GM23338 (cell line): ENCODE measurements around the gene VSIR. TPM values are rescaled to one million over a fixed set of nuclear protein-coding genes. Genes with fewer than 3 reads are reported as not detected.

Source experiments
- ATAC-seq: fragments of 200-7000 bp; cut with Tn5 transposase; 3 replicates; pipeline ENCODE4 v1.9.1; 2020
- DNase-seq: peaks from one replicate; pipeline ENCODE4 v3.0.0-alpha.2; 2015; ENCODE audit warnings: low spot score
- H2AFZ ChIP-seq: fragments of 200-600 bp; sonication (generic); 2 replicates; pipeline ENCODE4 v1.8.0; 2016; ENCODE audit warnings: antibody characterized with exemption, mild to moderate bottlenecking, moderate library complexity
- H3F3A ChIP-seq: fragments of 200-600 bp; sonication (generic); replicated peaks from 2 replicates; pipeline ENCODE4 v1.8.0; 2017; ENCODE audit warnings: antibody characterized with exemption, mixed run types, low read depth
- H3K27ac ChIP-seq: fragments of 200-600 bp; sonication (generic); 2 replicates; pipeline ENCODE4 v1.6.1; 2016; ENCODE audit warnings: low read depth
- H3K27me3 ChIP-seq: fragments of 200-600 bp; sonication (generic); 2 replicates; pipeline ENCODE4 v1.8.0; 2016; ENCODE audit warnings: mild to moderate bottlenecking, mixed run types, moderate library complexity; ENCODE audit not compliant: insufficient read depth
- H3K36me3 ChIP-seq: fragments of 200-600 bp; sonication (generic); 2 replicates; pipeline ENCODE4 v1.8.0; 2016; ENCODE audit warnings: mild to moderate bottlenecking; ENCODE audit not compliant: insufficient read depth
- H3K4me1 ChIP-seq: fragments of 200-600 bp; sonication (generic); 2 replicates; pipeline ENCODE4 v1.8.0; 2016; ENCODE audit warnings: mild to moderate bottlenecking, moderate library complexity; ENCODE audit not compliant: insufficient read depth
- H3K4me2 ChIP-seq: fragments of 200-600 bp; sonication (generic); 2 replicates; pipeline ENCODE4 v1.7.1; 2017; ENCODE audit warnings: mixed run types
- H3K4me3 ChIP-seq: fragments of 200-600 bp; sonication (generic); 2 replicates; pipeline ENCODE4 v1.6.1; 2016; ENCODE audit warnings: mixed run types
- H3K79me2 ChIP-seq: fragments of 200-600 bp; sonication (generic); replicated peaks from 2 replicates; pipeline ENCODE4 v1.8.0; 2017; ENCODE audit warnings: mild to moderate bottlenecking; ENCODE audit not compliant: insufficient read depth
- H3K9me2 ChIP-seq: fragments of 200-600 bp; sonication (generic); 2 replicates; pipeline ENCODE4 v1.8.0; 2017; ENCODE audit not compliant: insufficient read depth
- H4K20me1 ChIP-seq: fragments of 200-600 bp; sonication (generic); replicated peaks from 2 replicates; pipeline ENCODE4 v1.8.0; 2017; ENCODE audit warnings: mild to moderate bottlenecking; ENCODE audit not compliant: insufficient read depth
- H3K27ac Mint-ChIP-seq: 2 replicates; pipeline ENCODE4 v1.8.0; 2020; ENCODE audit warnings: inconsistent platforms, mild to moderate bottlenecking, moderate library complexity, mixed read lengths
- H3K27me3 Mint-ChIP-seq: 3 replicates; pipeline ENCODE4 v1.8.0; 2022; ENCODE audit warnings: low read depth, mild to moderate bottlenecking, moderate library complexity, mixed read lengths, inconsistent platforms; ENCODE audit not compliant: insufficient read depth, poor library complexity
- H3K36me3 Mint-ChIP-seq: 3 replicates; pipeline ENCODE4 v1.8.0; 2021; ENCODE audit warnings: low read depth, mild to moderate bottlenecking, inconsistent platforms, moderate library complexity, mixed read lengths
- H3K4me1 Mint-ChIP-seq: 3 replicates; pipeline ENCODE4 v1.8.0; 2020; ENCODE audit warnings: mild to moderate bottlenecking, inconsistent platforms, mixed read lengths
- H3K4me3 Mint-ChIP-seq: 3 replicates; pipeline ENCODE4 v1.8.0; 2021; ENCODE audit warnings: moderate library complexity, mild to moderate bottlenecking, inconsistent platforms, mixed read lengths
- H3K9me3 Mint-ChIP-seq: 3 replicates; pipeline ENCODE4 v1.8.0; 2020; ENCODE audit warnings: moderate library complexity, mild to moderate bottlenecking, inconsistent platforms, mixed read lengths
- CREB1 ChIP-seq: fragments of 250-450 bp; sonication (Bioruptor Pico); IDR thresholded peaks from 2 replicates; pipeline ENCODE4 v1.5.0; 2020; ENCODE audit warnings: low read depth, mild to moderate bottlenecking, moderate library complexity
- CTCF ChIP-seq, 2 experiments: fragments of 200-600 bp in 1 of 2; sonication (generic) in 1 of 2; conservative IDR thresholded peaks; 2 replicates each; pipeline versions ENCODE4 v1.5.1 to v1.6.1; 2016 to 2017; ENCODE audit warnings: antibody characterized with exemption in 2 of 2, low read depth in 2 of 2, mild to moderate bottlenecking in 2 of 2, moderate library complexity in 1 of 2
- ETS1 ChIP-seq: IDR thresholded peaks from 2 replicates; pipeline ENCODE4 v1.6.1; 2016; ENCODE audit warnings: antibody characterized with exemption
- EZH2 ChIP-seq: fragments of 200-600 bp; sonication (generic); IDR thresholded peaks from one replicate; pipeline ENCODE4 v1.8.0; 2017; ENCODE audit warnings: antibody characterized with exemption, mild to moderate bottlenecking, low read depth; ENCODE audit not compliant: unreplicated experiment
- EZH2phosphoT487 ChIP-seq: fragments of 200-600 bp; sonication (generic); IDR thresholded peaks from one replicate; pipeline ENCODE4 v1.8.1; 2018; ENCODE audit warnings: antibody characterized with exemption; ENCODE audit not compliant: unreplicated experiment
- JUNB ChIP-seq: IDR thresholded peaks from one replicate; pipeline ENCODE4 v1.6.1; 2016; ENCODE audit warnings: antibody characterized with exemption; ENCODE audit not compliant: unreplicated experiment
- NANOG ChIP-seq: IDR thresholded peaks from 2 replicates; pipeline ENCODE4 v1.6.1; 2016; ENCODE audit warnings: antibody characterized with exemption, borderline replicate concordance
- POLR2AphosphoS5 ChIP-seq: IDR thresholded peaks from 2 replicates; pipeline ENCODE4 v1.6.1; 2016; ENCODE audit warnings: antibody characterized with exemption, low read depth
- REST ChIP-seq: IDR thresholded peaks from one replicate; pipeline ENCODE4 v1.6.1; 2018; ENCODE audit warnings: antibody characterized with exemption; ENCODE audit not compliant: unreplicated experiment
- STAT1 ChIP-seq: IDR thresholded peaks from one replicate; pipeline ENCODE4 v1.6.1; 2016; ENCODE audit warnings: antibody characterized with exemption; ENCODE audit not compliant: unreplicated experiment
- ZNF114 ChIP-seq: fragments of 250-450 bp; sonication (Bioruptor Pico); IDR thresholded peaks from 2 replicates; pipeline ENCODE4 v1.5.0; 2020; ENCODE audit warnings: mild to moderate bottlenecking, moderate library complexity
- ZNF331 ChIP-seq: fragments of 250-450 bp; sonication (Bioruptor Pico); IDR thresholded peaks from 2 replicates; pipeline ENCODE4 v1.5.0; 2020; ENCODE audit warnings: low read depth, mild to moderate bottlenecking, moderate library complexity
- ZNF462 ChIP-seq: fragments of 250-450 bp; sonication (Bioruptor Pico); IDR thresholded peaks from 2 replicates; pipeline ENCODE4 v1.5.0; 2020; ENCODE audit warnings: mild to moderate bottlenecking, moderate library complexity
- polyA plus RNA-seq: library from polyadenylated mRNA; unstranded; fragments of >200 nt; fragmentation: Nextera tagmentation; extraction: Ambion mirVana; gene quantifications from 2 replicates; pipeline ENCODE4 v1.2.1, GENCODE V29; 2016
- total RNA-seq: library from RNA; depleted of rRNA; stranded (reverse); fragments of >200 nt; shearing (Covaris generic); gene quantifications from 2 replicates; pipeline ENCODE4 v1.2.3, GENCODE V29; 2014

The VSIR gene
- total and polyA plus RNA-seq, 2 experiments from 2014 or later = 0.10 to 0.74 TPM

- no peak overlapping the region for H3K27ac Mint-ChIP-seq
- H3K9me3 Mint-ChIP-seq = 0 out of 3 replicates have a peak, but pooled peaks cover 2% of the 10 kb centered on the region
- peaks cover 12% of the 10 kb centered on the region for H3K27me3 Mint-ChIP-seq
- peaks cover 6% of the 10 kb centered on the region; the same call in 2 of the 3 replicates for H3K4me1 Mint-ChIP-seq
- TF ChIP-seq JUNB (no peak), ZNF114 (CRISPR knock-in tag) (no peak), REST (no peak), ETS1 (no peak), CTCF (conservative IDR thresholded peaks at IDR 0.05; ENCODE audit: low read depth in 2 of 2) (no peak), EZH2phosphoT487 (no peak), EZH2 (no peak), STAT1 (no peak), POLR2AphosphoS5 (no peak), ZNF331 (CRISPR knock-in tag) (no peak), CREB1 (CRISPR knock-in tag) (no peak), ZNF462 (CRISPR knock-in tag) (no peak), NANOG (no peak)
- no peak overlapping the region for H3K4me3 ChIP-seq
- H3K4me3 Mint-ChIP-seq = no peak overlapping the region; the same call in 2 of the 3 replicates
- H3K36me3 ChIP-seq = no peaks in the 10 kb centered on the region
- no peaks in the 10 kb centered on the region for H3K36me3 Mint-ChIP-seq
- no peaks in the 10 kb centered on the region for H3F3A ChIP-seq
- no peaks in the 10 kb centered on the region for H3K4me1 ChIP-seq
- H4K20me1 ChIP-seq = no peaks in the 10 kb centered on the region
- DNase-seq (no peak), ATAC-seq (no peak)
- no peak overlapping the region for H3K4me2 ChIP-seq
- no peaks in the 10 kb centered on the region for H3K79me2 ChIP-seq
- H3K27ac ChIP-seq = no peak overlapping the region
- H3K27me3 ChIP-seq = peaks cover 12% of the 10 kb centered on the region; the same call in 1 of the 2 replicates
- H2AFZ ChIP-seq = no peak overlapping the region
- no peaks in the 10 kb centered on the region for H3K9me2 ChIP-seq
These were observed 1.8 kb upstream of the VSIR start for GRCh38 chr10:71774916-71775702.
